ENCODE results near the gene TSC22D1.

The TSC22D1 gene

GRCh38 chr13:44452418-44452817 lies 123.7 kb downstream of the TSC22D1 start:
- no peaks in the 10 kb centered on the region for H3K4me1 ChIP-seq (ENCODE audit: insufficient read depth, low read length)
- no peaks in the 10 kb centered on the region for H3K9me3 ChIP-seq (ENCODE audit: low read length)
- no peaks in the 10 kb centered on the region for H3K27me3 ChIP-seq (ENCODE audit: insufficient read depth, low read length)
- H2AFZ ChIP-seq (ENCODE audit: low read depth, low read length), result no peak overlapping the region
- no peaks in the 10 kb centered on the region for H3K36me3 ChIP-seq (ENCODE audit: insufficient read depth, low read length)
- no peak overlapping the region for H3K4me3 ChIP-seq (ENCODE audit: low read length)

- Histone ChIP-seq H3K27me3 (ENCODE audit: insufficient read depth, low read length) (no peaks in the 10 kb centered on the region), H3K4me3 (ENCODE audit: low read length) (no peak overlapping the region), H3K9me3 (ENCODE audit: low read length) (no peaks in the 10 kb centered on the region), H3K4me1 (ENCODE audit: insufficient read depth, low read length) (no peaks in the 10 kb centered on the region), H2AFZ (ENCODE audit: low read depth, low read length) (no peak overlapping the region), H3K36me3 (ENCODE audit: insufficient read depth, low read length) (no peaks in the 10 kb centered on the region)
Measured at GRCh38 chr13:44451651-44452050, 124.5 kb downstream of the TSC22D1 start.

- no peak overlapping the region for H3K4me3 ChIP-seq (ENCODE audit: low read length)
- no peaks in the 10 kb centered on the region for H3K4me1 ChIP-seq (ENCODE audit: insufficient read depth, low read length)
Measured at GRCh38 chr13:44451126-44451525, 125.0 kb downstream of the TSC22D1 start.

GRCh38 chr13:44449999-44450821 lies 125.9 kb downstream of the TSC22D1 start:
- Histone ChIP-seq H3K27me3 (ENCODE audit: insufficient read depth, low read length) (no peaks in the 10 kb centered on the region), H3K9me3 (ENCODE audit: low read length) (no peaks in the 10 kb centered on the region), H2AFZ (ENCODE audit: low read depth, low read length) (no peak overlapping the region), H3K4me1 (ENCODE audit: insufficient read depth, low read length) (no peaks in the 10 kb centered on the region), H3K36me3 (ENCODE audit: insufficient read depth, low read length) (no peaks in the 10 kb centered on the region), H3K4me3 (ENCODE audit: low read length) (no peak overlapping the region)

More at GRCh38 chr13:44451126-44451525, 125.0 kb downstream of the TSC22D1 start:
- Histone ChIP-seq H2AFZ (ENCODE audit: low read depth, low read length) (no peak overlapping the region), H3K36me3 (ENCODE audit: insufficient read depth, low read length) (no peaks in the 10 kb centered on the region), H3K9me3 (ENCODE audit: low read length) (no peaks in the 10 kb centered on the region), H3K27me3 (ENCODE audit: insufficient read depth, low read length) (no peaks in the 10 kb centered on the region)

- Histone ChIP-seq H3K4me1 (ENCODE audit: insufficient read depth, low read length) (no peaks in the 10 kb centered on the region), H3K36me3 (ENCODE audit: insufficient read depth, low read length) (no peaks in the 10 kb centered on the region), H2AFZ (ENCODE audit: low read depth, low read length) (no peak overlapping the region), H3K4me3 (ENCODE audit: low read length) (no peak overlapping the region), H3K27me3 (ENCODE audit: insufficient read depth, low read length) (no peaks in the 10 kb centered on the region), H3K9me3 (ENCODE audit: low read length) (no peaks in the 10 kb centered on the region)
Measured at GRCh38 chr13:44448875-44449274, 127.3 kb downstream of the TSC22D1 start.

- Histone ChIP-seq H3K4me3 (ENCODE audit: low read length) (no peak overlapping the region), H3K27me3 (ENCODE audit: insufficient read depth, low read length) (no peaks in the 10 kb centered on the region), H2AFZ (ENCODE audit: low read depth, low read length) (no peak overlapping the region), H3K4me1 (ENCODE audit: insufficient read depth, low read length) (no peaks in the 10 kb centered on the region), H3K9me3 (ENCODE audit: low read length) (no peaks in the 10 kb centered on the region), H3K36me3 (ENCODE audit: insufficient read depth, low read length) (no peaks in the 10 kb centered on the region)
Measured at GRCh38 chr13:44448373-44448772, 127.8 kb downstream of the TSC22D1 start.

- no peaks in the 10 kb centered on the region for H3K27me3 ChIP-seq (ENCODE audit: insufficient read depth, low read length)
- H3K4me3 ChIP-seq (ENCODE audit: low read length), result no peak overlapping the region
- H2AFZ ChIP-seq (ENCODE audit: low read depth, low read length), result no peak overlapping the region
- H3K36me3 ChIP-seq (ENCODE audit: insufficient read depth, low read length), result no peaks in the 10 kb centered on the region
- H3K4me1 ChIP-seq (ENCODE audit: insufficient read depth, low read length), result no peaks in the 10 kb centered on the region
- no peaks in the 10 kb centered on the region for H3K9me3 ChIP-seq (ENCODE audit: low read length)
Measured at GRCh38 chr13:44447783-44448321, 128.3 kb downstream of the TSC22D1 start.

GRCh38 chr13:44440046-44440608 lies 136.0 kb downstream of the TSC22D1 start:
- Histone ChIP-seq H3K27me3 (ENCODE audit: insufficient read depth, low read length) (no peaks in the 10 kb centered on the region), H3K36me3 (ENCODE audit: insufficient read depth, low read length) (no peaks in the 10 kb centered on the region), H2AFZ (ENCODE audit: low read depth, low read length) (no peak overlapping the region), H3K4me3 (ENCODE audit: low read length) (no peak overlapping the region), H3K9me3 (ENCODE audit: low read length) (no peaks in the 10 kb centered on the region), H3K4me1 (ENCODE audit: insufficient read depth, low read length) (peaks cover 8% of the 10 kb centered on the region)

- H3K9me3 ChIP-seq (ENCODE audit: low read length), result no peaks in the 10 kb centered on the region
- no peak overlapping the region for H3K4me3 ChIP-seq (ENCODE audit: low read length)
- peaks cover 13% of the 10 kb centered on the region for H3K4me1 ChIP-seq (ENCODE audit: insufficient read depth, low read length)
- H3K27me3 ChIP-seq (ENCODE audit: insufficient read depth, low read length), result no peaks in the 10 kb centered on the region
- no peak overlapping the region for H2AFZ ChIP-seq (ENCODE audit: low read depth, low read length)
- peaks cover 4% of the 10 kb centered on the region for H3K36me3 ChIP-seq (ENCODE audit: insufficient read depth, low read length)
Measured at GRCh38 chr13:44439452-44440024, 136.6 kb downstream of the TSC22D1 start.

GRCh38 chr13:44438234-44438579 lies 137.9 kb downstream of the TSC22D1 start:
- Histone ChIP-seq H2AFZ (ENCODE audit: low read depth, low read length) (no peak overlapping the region), H3K36me3 (ENCODE audit: insufficient read depth, low read length) (peaks cover 18% of the 10 kb centered on the region), H3K4me1 (ENCODE audit: insufficient read depth, low read length) (peaks cover 26% of the 10 kb centered on the region), H3K9me3 (ENCODE audit: low read length) (no peaks in the 10 kb centered on the region), H3K27me3 (ENCODE audit: insufficient read depth, low read length) (no peaks in the 10 kb centered on the region), H3K4me3 (ENCODE audit: low read length) (no peak overlapping the region)

GRCh38 chr13:44437356-44438233 lies 138.5 kb downstream of the TSC22D1 start:
- Histone ChIP-seq H3K27me3 (ENCODE audit: insufficient read depth, low read length) (no peaks in the 10 kb centered on the region), H3K4me1 (ENCODE audit: insufficient read depth, low read length) (peaks cover 32% of the 10 kb centered on the region), H3K9me3 (ENCODE audit: low read length) (no peaks in the 10 kb centered on the region), H2AFZ (ENCODE audit: low read depth, low read length) (peak overlapping the region; percentile 32), H3K36me3 (ENCODE audit: insufficient read depth, low read length) (peaks cover 23% of the 10 kb centered on the region), H3K4me3 (ENCODE audit: low read length) (peak overlapping the region; percentile 100)

GRCh38 chr13:44436589-44437337 lies 139.4 kb downstream of the TSC22D1 start:
- peaks cover 32% of the 10 kb centered on the region for H3K4me1 ChIP-seq (ENCODE audit: insufficient read depth, low read length)
- no peaks in the 10 kb centered on the region for H3K27me3 ChIP-seq (ENCODE audit: insufficient read depth, low read length)
- H3K36me3 ChIP-seq (ENCODE audit: insufficient read depth, low read length), result peaks cover 23% of the 10 kb centered on the region
- peak overlapping the region; percentile 32 for H2AFZ ChIP-seq (ENCODE audit: low read depth, low read length)
- no peaks in the 10 kb centered on the region for H3K9me3 ChIP-seq (ENCODE audit: low read length)
- H3K4me3 ChIP-seq (ENCODE audit: low read length), result peak overlapping the region; percentile 100
